T1000 (cell line): ENCODE data around the gene MRPL30.
"Not testable (repeated sequence)": the region's sequence is repeated elsewhere in the genome, so short reads cannot be mapped to it uniquely, and the experiment has no call there.

Experiments used
- DNase-seq: peaks from one replicate; lab custom pipeline; 2025; ENCODE audit warnings: mixed read lengths; lab: John Stamatoyannopoulos, UW

The MRPL30 gene

DNA sequence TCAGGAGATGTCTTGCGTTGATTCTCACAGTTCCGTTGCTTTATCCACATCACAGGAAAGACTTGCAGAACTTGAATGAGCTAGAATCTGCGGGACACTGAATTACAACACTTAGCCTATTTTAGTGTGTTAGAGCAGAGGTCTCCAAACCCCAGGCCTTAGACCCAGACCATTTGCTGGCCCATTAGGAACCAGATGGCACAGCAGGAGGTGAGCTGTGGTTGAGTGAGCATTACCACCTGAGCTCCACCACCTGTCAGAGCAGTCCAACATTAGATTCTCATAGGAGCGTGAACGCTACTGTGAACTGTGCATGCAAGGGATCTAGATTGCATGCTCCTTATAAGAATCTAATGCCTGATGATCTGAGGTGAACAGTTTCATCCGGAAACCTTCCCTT is 3.8 kb downstream of the MRPL30 start:
- no peak for DNase-seq

DNA sequence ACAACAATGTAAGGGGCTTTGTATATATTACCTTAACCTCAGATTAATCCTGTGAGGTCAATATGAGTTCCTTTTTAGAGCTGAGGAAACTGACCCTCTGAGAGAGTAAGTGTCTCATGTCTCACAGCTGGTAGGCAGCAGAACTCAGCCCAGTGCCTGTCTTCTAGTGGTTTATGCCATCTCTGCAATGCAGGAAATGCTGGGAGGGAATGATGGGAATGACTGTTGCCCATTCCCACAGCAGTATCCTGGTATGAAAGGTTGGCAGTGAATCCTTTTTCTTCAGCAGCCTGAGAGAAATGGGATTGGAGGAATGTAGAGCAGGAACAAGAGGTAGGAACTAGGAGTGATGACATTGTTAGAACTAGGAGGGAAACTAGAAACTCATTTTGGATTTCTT is 6.0 kb downstream of the MRPL30 start:
- no peak for DNase-seq

DNA sequence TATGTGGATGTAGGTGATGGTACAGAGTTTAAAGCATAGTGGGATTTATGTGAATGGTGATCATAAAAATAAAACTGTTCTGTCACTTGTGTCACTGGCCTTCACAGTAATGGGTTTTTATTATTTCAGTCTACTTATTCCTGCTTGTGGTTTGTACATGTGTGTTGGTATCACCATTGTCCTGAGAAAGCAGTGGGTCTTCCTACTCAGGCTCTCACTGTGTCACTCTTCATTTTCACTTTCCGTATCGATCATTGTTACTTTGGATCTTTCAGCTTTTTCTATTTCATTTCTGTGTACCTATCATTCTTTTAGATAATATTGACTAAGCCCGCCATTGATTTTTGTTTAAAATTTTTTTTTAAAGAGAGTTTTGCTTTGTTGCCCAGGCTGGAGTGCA is 7.4 kb downstream of the MRPL30 start:
- no peak for DNase-seq

DNA sequence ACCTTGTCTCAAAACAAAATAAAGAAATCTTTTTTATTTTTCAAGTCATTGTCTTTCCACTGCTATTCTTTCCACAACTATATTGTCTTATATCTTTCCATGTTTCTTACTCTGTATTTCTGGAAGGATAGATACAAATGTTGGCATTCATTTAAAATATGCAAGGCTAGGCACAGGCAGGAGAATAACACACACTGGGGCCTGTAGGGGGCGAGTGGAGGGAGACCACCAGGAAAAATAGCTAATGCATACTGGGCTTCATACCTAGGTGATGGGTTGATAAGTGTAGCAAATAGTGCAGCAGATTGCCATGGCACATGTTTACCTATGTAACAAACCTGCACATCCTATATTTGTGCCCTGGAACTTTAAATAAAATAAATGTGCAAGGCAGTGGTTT is 9.6 kb downstream of the MRPL30 start:
- DNase-seq, result no peak

DNA sequence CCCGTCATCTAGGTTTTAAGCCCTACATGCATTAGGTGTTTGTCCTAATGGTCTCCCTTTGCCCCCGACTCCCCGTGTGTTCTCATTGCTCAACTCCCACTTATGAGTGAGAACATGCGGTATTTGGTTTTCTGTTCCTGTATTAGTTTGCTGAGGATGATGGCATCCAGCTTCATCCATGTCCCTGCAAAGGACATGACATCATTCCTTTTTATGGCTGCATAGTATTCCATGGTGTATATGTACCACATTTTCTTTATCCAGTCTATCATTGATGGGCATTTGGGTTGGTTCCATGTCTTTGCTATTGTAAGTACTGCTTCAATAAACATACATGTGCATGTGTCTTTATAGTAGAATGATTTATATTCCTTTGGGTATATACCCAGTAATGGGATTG is 11.4 kb downstream of the MRPL30 start:
- DNase-seq, result not testable (repeated sequence)

DNA sequence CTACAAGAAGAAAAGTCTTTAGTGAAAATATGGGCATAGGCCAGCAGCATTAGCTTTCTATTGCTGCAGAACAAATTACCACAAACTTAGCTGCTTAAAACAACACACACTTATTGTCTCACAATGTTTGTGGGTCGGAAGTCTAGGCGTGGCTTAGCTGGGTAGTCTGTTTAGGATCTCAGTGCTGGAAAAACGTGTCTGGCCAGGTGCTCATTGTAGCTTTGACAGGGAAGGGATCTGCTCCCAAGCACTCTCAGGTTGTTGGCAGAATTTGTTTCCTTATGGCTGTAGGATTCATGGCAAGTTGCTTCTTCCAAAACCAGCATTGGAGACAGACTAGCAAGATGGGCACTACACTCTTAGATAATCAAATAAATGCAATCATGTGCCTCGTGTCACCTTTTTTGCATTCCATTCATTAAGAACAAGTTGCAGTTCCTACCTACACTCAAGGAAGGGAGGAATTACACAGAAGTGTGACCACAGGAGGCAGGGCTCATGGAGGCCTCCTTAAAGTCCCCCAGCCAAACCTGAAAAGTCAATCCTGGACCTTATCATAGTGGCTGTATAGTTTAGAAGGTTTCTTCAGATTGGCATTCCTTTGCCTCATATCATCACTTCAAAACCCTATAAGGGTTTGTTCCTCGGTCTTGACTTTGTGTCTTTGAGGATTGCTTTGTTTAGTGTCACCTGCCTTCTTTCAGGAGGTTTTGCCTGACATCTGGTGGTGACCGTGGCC is 17.3 kb downstream of the MRPL30 start:
- no peak for DNase-seq

DNA sequence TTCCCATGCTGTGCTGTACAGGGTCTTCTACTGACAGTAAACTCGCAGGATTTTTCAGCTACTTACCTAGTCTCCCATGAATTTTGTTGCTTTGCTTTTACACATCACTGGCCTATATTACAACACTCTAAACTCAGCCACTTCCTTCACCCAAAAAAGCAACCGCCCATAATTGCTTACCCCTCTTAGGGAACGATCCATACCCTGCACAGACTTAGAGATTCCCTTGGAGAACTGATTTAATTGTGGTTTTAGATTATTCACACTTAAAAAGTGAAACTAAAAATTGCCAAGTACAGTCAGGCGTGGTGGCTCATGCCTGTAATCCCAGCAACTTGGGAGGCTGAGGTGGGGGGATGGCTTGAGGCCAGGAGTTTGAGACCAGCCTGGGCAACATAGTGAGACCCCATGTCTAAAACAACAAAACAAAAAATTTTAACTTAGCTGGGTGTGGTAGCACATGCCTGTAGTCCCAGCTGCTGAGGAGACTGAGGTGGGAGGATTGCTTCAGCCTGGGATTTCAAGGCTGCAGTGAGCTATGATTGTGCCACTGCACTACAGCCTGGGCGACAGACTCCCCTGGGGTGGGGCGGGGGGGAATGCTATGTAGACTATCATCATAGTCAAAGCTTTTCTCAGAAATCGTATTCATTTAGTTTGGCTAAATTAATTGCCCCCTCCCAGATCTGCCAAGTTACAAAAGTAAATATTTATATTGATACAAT is 19.3 kb downstream of the MRPL30 start:
- no peak for DNase-seq

DNA sequence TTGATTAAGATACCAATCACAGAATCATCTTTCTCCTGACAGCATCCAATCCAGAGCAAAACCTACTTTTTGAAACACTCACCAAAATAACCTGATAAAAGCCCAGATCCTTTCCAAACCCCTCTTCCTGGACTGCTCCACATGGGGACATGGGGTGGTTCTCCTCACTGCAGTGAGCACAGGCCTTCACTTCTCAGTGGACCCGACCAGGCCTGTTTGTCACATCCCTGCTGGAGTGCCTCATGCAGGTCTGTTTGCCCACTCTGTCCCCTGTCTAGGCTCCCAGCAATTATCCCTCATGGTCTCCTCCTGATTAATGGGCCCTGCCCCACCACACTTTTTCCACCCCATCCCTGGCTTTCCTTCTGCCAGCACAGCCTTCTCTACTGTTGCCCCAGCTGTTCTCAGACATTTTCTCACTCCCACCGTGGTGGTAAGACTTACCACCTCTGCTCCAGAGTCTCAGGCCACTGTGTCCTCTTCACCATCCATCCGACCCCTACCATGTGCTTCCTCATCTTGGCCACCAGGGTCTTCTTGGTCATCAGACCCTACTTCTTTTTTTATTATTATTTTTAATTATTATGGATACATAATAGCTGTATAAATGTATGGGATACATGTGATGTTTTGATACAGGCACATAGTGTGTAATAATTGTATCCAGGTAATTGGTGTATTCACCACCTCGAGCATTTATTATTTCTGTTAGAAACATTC is 21.1 kb downstream of the MRPL30 start:
- no peak for DNase-seq

DNA sequence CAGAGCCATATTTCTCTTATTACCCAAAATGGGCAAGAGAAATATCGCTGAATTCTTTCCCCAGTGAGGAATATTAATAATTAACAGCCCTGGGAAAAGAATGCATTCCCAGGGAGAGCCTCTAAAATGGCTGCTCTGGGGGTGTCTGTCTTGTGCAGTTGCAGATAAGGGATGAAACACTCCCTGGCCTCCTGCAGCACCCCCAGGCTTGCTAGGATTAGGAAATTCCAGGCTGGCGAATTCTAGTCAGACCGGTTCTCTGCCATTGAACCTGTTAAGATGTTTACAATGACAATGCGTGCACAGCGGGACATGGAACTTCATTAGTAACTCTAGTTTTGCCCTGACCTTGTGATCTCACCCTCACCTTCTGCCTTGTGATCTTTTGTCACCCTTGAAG is 24.5 kb downstream of the MRPL30 start:
- DNase-seq, result no peak

DNA sequence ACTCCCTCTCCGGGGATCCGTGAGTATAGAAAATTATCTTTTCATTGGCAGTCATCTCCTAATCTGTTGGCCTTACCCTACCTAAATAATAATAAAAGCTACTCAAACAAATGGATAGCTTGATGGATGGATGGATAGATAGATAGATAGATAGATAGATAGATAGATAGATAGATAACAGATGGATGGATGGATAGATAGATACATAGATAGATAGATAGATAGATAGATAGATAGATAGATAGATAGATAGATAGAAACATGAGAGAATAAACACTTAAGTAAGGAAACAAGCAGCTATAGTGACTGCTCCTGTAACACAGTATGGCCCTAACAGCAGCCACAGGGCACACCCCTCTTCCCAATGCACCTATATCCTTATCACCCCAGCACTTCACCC is 35.1 kb downstream of the MRPL30 start:
- DNase-seq, result no peak

DNA sequence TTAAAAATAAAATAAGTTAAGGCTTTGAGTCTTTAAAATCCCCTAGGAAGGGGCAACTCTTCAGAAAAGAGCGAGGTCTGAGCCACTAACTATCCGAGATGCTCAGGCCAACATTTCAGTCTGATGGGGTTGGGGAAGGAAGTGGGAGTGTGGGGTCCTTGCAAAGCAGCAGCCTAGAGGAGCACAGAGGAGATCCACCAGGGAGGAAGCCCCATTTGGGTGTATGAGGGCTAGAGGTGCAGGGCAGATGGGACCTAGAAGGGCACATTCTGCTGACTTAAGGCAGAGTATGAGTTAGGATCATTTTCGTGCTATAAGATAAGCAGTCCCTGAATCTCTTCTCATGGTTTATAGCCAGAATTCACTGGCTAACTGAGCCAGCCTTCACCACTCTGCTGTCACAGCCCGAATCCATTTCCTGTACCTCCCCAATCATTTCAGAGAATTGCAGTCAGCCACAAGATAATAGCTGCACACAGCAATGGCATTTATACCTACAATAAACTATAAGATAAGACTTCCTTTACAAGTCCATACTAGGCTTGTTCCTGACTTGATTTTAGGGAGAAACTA is 37.0 kb downstream of the MRPL30 start:
- DNase-seq, result no peak

DNA sequence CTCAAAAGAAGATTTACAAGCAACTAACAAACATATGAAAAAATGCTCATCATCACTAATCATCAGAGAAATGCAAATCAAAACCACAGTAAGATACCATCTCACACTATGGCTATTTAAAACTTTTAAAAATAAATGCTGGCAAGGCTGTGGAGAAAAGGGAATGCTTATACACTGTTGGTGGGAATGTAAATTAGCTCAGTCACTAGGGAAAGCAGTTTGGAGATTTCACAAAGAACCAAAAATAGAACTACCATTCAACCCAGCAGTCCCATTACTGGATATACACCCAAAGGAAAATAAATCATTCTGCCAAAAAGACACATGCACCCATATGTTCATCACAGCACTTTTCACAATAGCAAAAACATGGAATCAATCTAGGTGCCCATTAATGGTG is 52.2 kb downstream of the MRPL30 start:
- DNase-seq, result not testable (repeated sequence)

DNA sequence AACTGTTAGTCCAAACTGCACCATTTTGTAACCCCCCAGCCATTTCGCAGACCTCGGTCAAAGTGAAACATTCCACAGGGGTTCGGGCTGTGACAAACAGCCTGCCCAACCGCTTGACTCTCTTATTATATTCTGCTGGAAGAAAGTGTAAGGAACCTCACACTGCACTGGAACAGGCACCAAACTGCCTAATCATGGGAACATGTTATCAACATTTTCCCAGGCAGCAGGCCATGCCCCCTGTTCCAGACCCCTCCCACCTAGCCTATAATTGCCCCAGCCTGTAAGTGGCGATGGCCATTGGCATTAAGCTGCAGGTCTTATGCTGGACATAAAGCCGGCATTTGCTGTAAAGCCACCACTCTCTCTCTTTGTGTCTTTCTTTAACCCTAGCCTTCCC is 57.6 kb downstream of the MRPL30 start:
- DNase-seq, result no peak

DNA sequence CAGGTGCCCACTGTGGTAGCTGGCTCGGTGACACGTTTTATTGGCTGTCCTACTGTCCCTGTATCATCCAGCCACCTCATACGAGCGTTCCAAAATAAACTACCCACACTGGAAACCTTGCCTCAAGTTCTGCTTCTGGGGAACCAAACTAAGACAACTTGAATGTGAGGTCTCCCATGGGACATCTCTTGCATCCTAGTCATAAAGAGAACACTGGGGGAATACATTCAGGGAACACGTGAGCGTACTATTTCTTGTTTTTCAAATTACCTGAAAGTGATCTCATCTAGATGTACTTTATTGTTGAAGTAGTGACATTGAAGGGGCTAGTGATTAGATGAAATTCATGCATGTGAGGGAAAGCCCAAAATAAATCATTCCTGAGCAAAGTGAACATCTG is 59.4 kb downstream of the MRPL30 start:
- no peak for DNase-seq

DNA sequence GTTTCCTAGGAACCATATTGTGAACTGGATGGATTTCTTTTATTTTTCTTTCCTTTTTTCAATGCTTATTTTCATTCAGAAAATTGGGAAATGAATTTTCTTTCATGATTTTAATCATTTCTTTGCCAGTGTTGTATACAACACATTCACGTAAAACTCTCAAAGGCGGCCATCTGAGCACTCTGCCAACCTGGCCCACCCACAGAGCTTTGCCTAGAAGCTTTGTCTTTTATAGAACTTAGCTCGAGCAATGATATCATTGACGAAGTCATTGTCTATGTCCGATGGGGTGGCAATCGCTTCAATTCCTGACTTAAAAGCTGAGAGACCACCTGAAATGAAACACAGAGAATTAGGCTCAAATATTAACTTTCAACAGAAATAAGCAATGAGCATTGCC is 61.2 kb downstream of the MRPL30 start:
- no peak for DNase-seq
